H9 (cell line): ENCODE data around the gene ENDOU. TPM values are rescaled to one million over a fixed set of nuclear protein-coding genes. Genes with fewer than 3 reads are reported as not detected.

Experiments used
- DNase-seq: peaks from one replicate; pipeline ENCODE4 v3.0.0-alpha.2; 2017
- H2AFZ ChIP-seq: one replicate; pipeline ENCODE4 v1.6.1; 2013; ENCODE audit warnings: mild to moderate bottlenecking, low read length, control low read depth, moderate library complexity
- H2AK5ac ChIP-seq: 2 replicates; pipeline ENCODE4 v1.6.1; 2013; ENCODE audit warnings: low read length, control low read depth, mixed read lengths; ENCODE audit not compliant: insufficient read length
- H2BK120ac ChIP-seq: one replicate; pipeline ENCODE4 v1.6.1; 2013; ENCODE audit warnings: low read depth, mild to moderate bottlenecking, low read length, control low read depth, inconsistent platforms; ENCODE audit not compliant: poor library complexity, severe bottlenecking
- H2BK12ac ChIP-seq: 2 replicates; pipeline ENCODE4 v1.6.1; 2013; ENCODE audit warnings: low read length, control low read depth, mixed read lengths, low read depth; ENCODE audit not compliant: insufficient read length
- H2BK15ac ChIP-seq: 2 replicates; pipeline ENCODE4 v1.6.1; 2013; ENCODE audit warnings: low read depth, low read length, control low read depth
- H2BK20ac ChIP-seq: one replicate; pipeline ENCODE4 v1.6.1; 2013; ENCODE audit warnings: low read depth, mild to moderate bottlenecking, low read length, control low read depth, inconsistent platforms; ENCODE audit not compliant: poor library complexity, severe bottlenecking
- H2BK5ac ChIP-seq: 2 replicates; pipeline ENCODE4 v1.6.1; 2013; ENCODE audit warnings: low read length, control low read depth, mixed read lengths; ENCODE audit not compliant: insufficient read length
- H3K14ac ChIP-seq: 2 replicates; pipeline ENCODE4 v1.6.1; 2013; ENCODE audit warnings: low read length, control low read depth; ENCODE audit not compliant: insufficient read depth
- H3K18ac ChIP-seq: 2 replicates; pipeline ENCODE4 v1.6.1; 2013; ENCODE audit warnings: low read depth, mild to moderate bottlenecking, mixed read lengths, low read length, control low read depth; ENCODE audit not compliant: insufficient read length
- H3K23ac ChIP-seq: 2 replicates; pipeline ENCODE4 v1.6.1; 2013; ENCODE audit warnings: low read length, control low read depth, mixed read lengths, low read depth; ENCODE audit not compliant: insufficient read length
- H3K23me2 ChIP-seq: 2 replicates; pipeline ENCODE4 v1.6.1; 2013; ENCODE audit warnings: low read depth, mild to moderate bottlenecking, mixed read lengths, low read length, control low read depth; ENCODE audit not compliant: insufficient read length, poor library complexity, severe bottlenecking
- H3K27ac ChIP-seq: 2 replicates; pipeline ENCODE4 v1.5.1; 2013; ENCODE audit warnings: low read length, control low read depth, mixed read lengths, low read depth; ENCODE audit not compliant: insufficient read length
- H3K27me3 ChIP-seq: 2 replicates; pipeline ENCODE4 v1.6.1; 2013; ENCODE audit warnings: low read length, control low read depth, inconsistent platforms; ENCODE audit not compliant: insufficient read depth
- H3K4ac ChIP-seq: 2 replicates; pipeline ENCODE4 v1.6.1; 2013; ENCODE audit warnings: low read depth, mild to moderate bottlenecking, control low read depth, inconsistent platforms, low read length, moderate library complexity
- H3K4me1 ChIP-seq: 2 replicates; pipeline ENCODE4 v1.6.1; 2013; ENCODE audit warnings: low read length, control low read depth, inconsistent platforms; ENCODE audit not compliant: insufficient read depth
- H3K4me2 ChIP-seq: 2 replicates; pipeline ENCODE4 v1.6.1; 2013; ENCODE audit warnings: low read length, control low read depth, mixed read lengths; ENCODE audit not compliant: insufficient read length, insufficient read depth
- H3K56ac ChIP-seq: 2 replicates; pipeline ENCODE4 v1.6.1; 2013; ENCODE audit warnings: low read depth, mild to moderate bottlenecking, mixed read lengths, low read length, control low read depth; ENCODE audit not compliant: insufficient read length
- H3K79me1 ChIP-seq: 2 replicates; pipeline ENCODE4 v1.6.1; 2013; ENCODE audit warnings: low read depth, mild to moderate bottlenecking, moderate library complexity, low read length, control low read depth, inconsistent platforms; ENCODE audit not compliant: insufficient read depth, poor library complexity, severe bottlenecking
- H3K79me2 ChIP-seq: 2 replicates; pipeline ENCODE4 v1.6.1; 2013; ENCODE audit warnings: low read length, control low read depth, inconsistent platforms; ENCODE audit not compliant: insufficient read depth
- H3K9ac ChIP-seq: 2 replicates; pipeline ENCODE4 v1.6.1; 2013; ENCODE audit warnings: low read length, control low read depth, mixed read lengths; ENCODE audit not compliant: insufficient read length; ENCODE audit errors: extremely low read depth
- H3K9me3 ChIP-seq: one replicate; pipeline ENCODE4 v1.6.1; 2013; ENCODE audit warnings: low read depth, low read length, inconsistent platforms; ENCODE audit not compliant: control insufficient read depth
- H3T11ph ChIP-seq: one replicate; pipeline ENCODE4 v1.6.1; 2013; ENCODE audit warnings: mild to moderate bottlenecking, low read length, control low read depth, inconsistent platforms
- H4K20me1 ChIP-seq: one replicate; pipeline ENCODE4 v1.6.1; 2013; ENCODE audit not compliant: control insufficient read depth, insufficient read length, insufficient read depth
- H4K5ac ChIP-seq: 2 replicates; pipeline ENCODE4 v1.6.1; 2013; ENCODE audit warnings: low read depth, mild to moderate bottlenecking, mixed read lengths, low read length, control low read depth; ENCODE audit not compliant: insufficient read length
- H4K8ac ChIP-seq: replicated peaks from 2 replicates; pipeline ENCODE4 v1.6.1; 2013; ENCODE audit warnings: low read length, control low read depth, mixed read lengths, low read depth; ENCODE audit not compliant: insufficient read length
- H4K91ac ChIP-seq: 2 replicates; pipeline ENCODE4 v1.6.1; 2013; ENCODE audit warnings: low read depth, mild to moderate bottlenecking, moderate library complexity, mixed read lengths, low read length, control low read depth; ENCODE audit not compliant: insufficient read length
- H3K27ac Mint-ChIP-seq, 3 experiments: 2 replicates in 2 of 3; 3 replicates in 1 of 3; pipeline ENCODE4 v1.8.0; 2020 to 2021; ENCODE audit warnings: mixed read lengths in 3 of 3, mild to moderate bottlenecking in 1 of 3, moderate library complexity in 1 of 3
- H3K27me3 Mint-ChIP-seq: 2 replicates; pipeline ENCODE4 v1.8.0; 2021; ENCODE audit warnings: low read depth, mild to moderate bottlenecking, moderate library complexity, mixed read lengths
- H3K36me3 Mint-ChIP-seq, 3 experiments: 2 replicates in 2 of 3; 3 replicates in 1 of 3; pipeline ENCODE4 v1.8.0; 2020 to 2021; ENCODE audit warnings: low read depth in 3 of 3, mixed read lengths in 3 of 3; ENCODE audit not compliant: insufficient read depth in 1 of 3
- H3K4me1 Mint-ChIP-seq, 2 experiments: 2 replicates each; pipeline ENCODE4 v1.8.0; 2020; ENCODE audit warnings: mixed read lengths in 2 of 2
- H3K4me3 Mint-ChIP-seq, 2 experiments: 2 replicates in 1 of 2; 3 replicates in 1 of 2; pipeline ENCODE4 v1.8.0; 2020 to 2021; ENCODE audit warnings: mild to moderate bottlenecking in 2 of 2, mixed read lengths in 2 of 2, moderate library complexity in 1 of 2
- H3K9me3 Mint-ChIP-seq, 2 experiments: 2 replicates in 1 of 2; 3 replicates in 1 of 2; pipeline ENCODE4 v1.8.0; 2020; ENCODE audit warnings: mild to moderate bottlenecking in 2 of 2, mixed read lengths in 2 of 2, moderate library complexity in 1 of 2
- WGBS: extraction: QIAGEN DNeasy Blood & Tissue Kit; methylation state at CpG from one replicate; pipeline ENCODE4 v1.1.7; 2013; ENCODE audit warnings: missing lambda C conversion rate, low lambda C conversion rate, mixed read lengths; ENCODE audit not compliant: insufficient read length; ENCODE audit errors: extremely low coverage; 5-methylcytosine and 5-hydroxymethylcytosine counted together
- total RNA-seq: library from RNA; stranded (reverse); gene quantifications from 2 replicates; pipeline ENCODE4 v1.2.1, GENCODE V29; 2021
- TF ChIP-seq, protein P1 (sequence below): fragments of 200-600 bp; sonication (generic); conservative IDR thresholded peaks from 3 replicates; pipeline ENCODE4 v1.8.0; 2021; ENCODE audit warnings: antibody characterized with exemption, mild to moderate bottlenecking

The ENDOU gene
- total RNA-seq, 1 experiment from 2014 or later, result not detected

DNA sequence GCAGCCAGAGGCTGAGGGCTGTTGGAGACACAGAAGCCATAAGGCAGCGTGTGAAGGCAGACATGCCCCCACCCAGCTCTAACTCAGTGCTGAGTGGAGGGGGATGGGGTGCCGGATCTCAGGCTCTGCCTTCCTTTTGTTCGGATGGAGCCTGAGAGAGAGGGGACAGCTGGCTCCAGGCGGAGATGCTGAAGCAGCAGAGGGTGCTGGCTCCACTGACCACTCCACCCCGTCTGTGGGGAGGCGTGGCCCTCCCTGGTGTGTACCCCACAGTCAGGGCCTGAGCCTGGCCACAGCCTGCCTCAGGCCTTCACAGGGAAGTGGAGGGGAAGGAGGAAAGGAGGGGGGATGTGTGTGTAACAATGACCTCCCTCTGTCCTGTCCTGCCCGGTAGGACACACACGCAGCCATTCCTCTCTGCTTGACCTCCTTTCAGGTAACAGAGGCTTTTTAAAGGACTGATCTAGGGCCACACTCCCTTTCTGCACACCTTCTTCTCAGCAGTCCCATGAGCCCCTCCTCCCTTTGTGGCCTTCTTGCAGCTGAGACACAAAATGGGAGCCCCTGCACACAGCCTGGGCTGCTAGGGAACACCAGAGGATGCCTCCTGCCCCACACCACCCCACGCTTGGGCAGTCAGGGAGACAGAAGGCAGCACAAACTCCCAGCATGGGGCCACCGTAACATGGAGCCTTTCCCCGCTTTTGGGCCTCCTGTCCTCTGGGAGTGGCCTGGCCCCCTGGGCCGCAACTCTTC is 9.6 kb upstream of the ENDOU start:
- H3K79me2 ChIP-seq, result no peaks in the 10 kb centered on the region
- H2AK5ac ChIP-seq, result no peak overlapping the region
- peak overlapping the region; percentile 57 to 88 (median 63); a peak in 5 of 7 replicates for H3K27ac Mint-ChIP-seq
- no peaks in the 10 kb centered on the region for H3K36me3 Mint-ChIP-seq
- TF ChIP-seq, protein P1, sequence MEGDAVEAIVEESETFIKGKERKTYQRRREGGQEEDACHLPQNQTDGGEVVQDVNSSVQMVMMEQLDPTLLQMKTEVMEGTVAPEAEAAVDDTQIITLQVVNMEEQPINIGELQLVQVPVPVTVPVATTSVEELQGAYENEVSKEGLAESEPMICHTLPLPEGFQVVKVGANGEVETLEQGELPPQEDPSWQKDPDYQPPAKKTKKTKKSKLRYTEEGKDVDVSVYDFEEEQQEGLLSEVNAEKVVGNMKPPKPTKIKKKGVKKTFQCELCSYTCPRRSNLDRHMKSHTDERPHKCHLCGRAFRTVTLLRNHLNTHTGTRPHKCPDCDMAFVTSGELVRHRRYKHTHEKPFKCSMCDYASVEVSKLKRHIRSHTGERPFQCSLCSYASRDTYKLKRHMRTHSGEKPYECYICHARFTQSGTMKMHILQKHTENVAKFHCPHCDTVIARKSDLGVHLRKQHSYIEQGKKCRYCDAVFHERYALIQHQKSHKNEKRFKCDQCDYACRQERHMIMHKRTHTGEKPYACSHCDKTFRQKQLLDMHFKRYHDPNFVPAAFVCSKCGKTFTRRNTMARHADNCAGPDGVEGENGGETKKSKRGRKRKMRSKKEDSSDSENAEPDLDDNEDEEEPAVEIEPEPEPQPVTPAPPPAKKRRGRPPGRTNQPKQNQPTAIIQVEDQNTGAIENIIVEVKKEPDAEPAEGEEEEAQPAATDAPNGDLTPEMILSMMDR, result no peak
- no peak overlapping the region for H2BK120ac ChIP-seq
- H3K4me1 Mint-ChIP-seq, result peaks cover 18 to 27% of the 10 kb centered on the region in 2 experiments
- no peaks in the 10 kb centered on the region for H4K20me1 ChIP-seq
- H3K9me3 Mint-ChIP-seq, result no peaks in the 10 kb centered on the region
- H2BK12ac ChIP-seq, result no peak overlapping the region
- H3T11ph ChIP-seq, result no peak overlapping the region
- no CpG with 5 or more reads among the region's 12 CpGs for WGBS
- no peaks in the 10 kb centered on the region for H3K27me3 ChIP-seq
- peaks cover 3% of the 10 kb centered on the region; the same call in 1 of the 2 replicates for H3K4me1 ChIP-seq
- no peak overlapping the region for H2AFZ ChIP-seq
- DNase-seq, result peak; percentile 66
- H3K14ac ChIP-seq, result peak overlapping the region; percentile 51
- H3K23ac ChIP-seq, result no peak overlapping the region
- no peak overlapping the region for H2BK15ac ChIP-seq
- H4K5ac ChIP-seq, result no peak overlapping the region
- no peaks in the 10 kb centered on the region for H3K23me2 ChIP-seq
- no peak overlapping the region for H3K56ac ChIP-seq
- no peak overlapping the region for H3K4ac ChIP-seq
- H3K4me2 ChIP-seq, result no peak overlapping the region
- H2BK5ac ChIP-seq, result no peak overlapping the region
- H3K9me3 ChIP-seq, result no peaks in the 10 kb centered on the region
- H4K8ac ChIP-seq, result no peak overlapping the region
- H3K27ac ChIP-seq, result no peak overlapping the region
- no peak overlapping the region; a peak in 1 of 5 replicates for H3K4me3 Mint-ChIP-seq
- H3K79me1 ChIP-seq, result no peaks in the 10 kb centered on the region
- H3K27me3 Mint-ChIP-seq, result peaks cover 6% of the 10 kb centered on the region
- H3K18ac ChIP-seq, result peak overlapping the region; percentile 25
- H3K9ac ChIP-seq, result no peak overlapping the region
- H2BK20ac ChIP-seq, result no peak overlapping the region
- H4K91ac ChIP-seq, result no peak overlapping the region
